Muscle layer of duodenum (tissue), 2 donors: ENCODE measurements around the gene MED9.

ENCODE experiments used
- H3K27ac ChIP-seq: one replicate; pipeline ENCODE4 v1.7.0; 2013; ENCODE audit warnings: mild to moderate bottlenecking, low read length
- H3K27me3 ChIP-seq: one replicate; pipeline ENCODE4 v1.7.0; 2013; ENCODE audit warnings: low read depth, mild to moderate bottlenecking, control low read depth, low read length
- H3K36me3 ChIP-seq, 2 donors: one replicate each; pipeline ENCODE4 v1.7.0; 2013; ENCODE audit warnings: low read length in 2 of 2, control low read depth in 1 of 2, mild to moderate bottlenecking in 1 of 2; ENCODE audit not compliant: insufficient read depth in 2 of 2, control insufficient read depth in 1 of 2
- H3K4me1 ChIP-seq, 2 donors: one replicate each; pipeline ENCODE4 v1.7.0; 2013; ENCODE audit warnings: low read length in 2 of 2, mild to moderate bottlenecking in 2 of 2, control low read depth in 1 of 2, moderate library complexity in 1 of 2; ENCODE audit not compliant: insufficient read depth in 2 of 2, control insufficient read depth in 1 of 2
- H3K4me3 ChIP-seq, 2 donors: one replicate each; pipeline ENCODE4 v1.7.0; 2013; ENCODE audit warnings: low read length in 2 of 2, low read depth in 1 of 2, mild to moderate bottlenecking in 1 of 2
- H3K9me3 ChIP-seq, 2 donors: one replicate each; pipeline ENCODE4 v1.7.0; 2013; ENCODE audit warnings: low read length in 2 of 2, control low read depth in 1 of 2, mild to moderate bottlenecking in 1 of 2; ENCODE audit not compliant: control insufficient read depth in 1 of 2
- donor health status: healthy.

The MED9 gene

GRCh38 chr17:17498606-17499301 is 22.0 kb downstream of the MED9 start:
- Histone ChIP-seq H3K36me3 (no peaks in the 10 kb centered on the region), H3K4me1 (peaks cover 0 to 22% of the 10 kb centered on the region in 2 donors), H3K27me3 (no peaks in the 10 kb centered on the region), H3K4me3 (no peak overlapping the region), H3K27ac (no peak overlapping the region), H3K9me3 (no peaks in the 10 kb centered on the region)

GRCh38 chr17:17499402-17500145 is 22.8 kb downstream of the MED9 start:
- Histone ChIP-seq H3K27ac (no peak overlapping the region), H3K4me3 (no peak overlapping the region), H3K9me3 (no peaks in the 10 kb centered on the region), H3K4me1 (peaks cover 0 to 20% of the 10 kb centered on the region in 2 donors), H3K27me3 (no peaks in the 10 kb centered on the region), H3K36me3 (no peaks in the 10 kb centered on the region)

DNA sequence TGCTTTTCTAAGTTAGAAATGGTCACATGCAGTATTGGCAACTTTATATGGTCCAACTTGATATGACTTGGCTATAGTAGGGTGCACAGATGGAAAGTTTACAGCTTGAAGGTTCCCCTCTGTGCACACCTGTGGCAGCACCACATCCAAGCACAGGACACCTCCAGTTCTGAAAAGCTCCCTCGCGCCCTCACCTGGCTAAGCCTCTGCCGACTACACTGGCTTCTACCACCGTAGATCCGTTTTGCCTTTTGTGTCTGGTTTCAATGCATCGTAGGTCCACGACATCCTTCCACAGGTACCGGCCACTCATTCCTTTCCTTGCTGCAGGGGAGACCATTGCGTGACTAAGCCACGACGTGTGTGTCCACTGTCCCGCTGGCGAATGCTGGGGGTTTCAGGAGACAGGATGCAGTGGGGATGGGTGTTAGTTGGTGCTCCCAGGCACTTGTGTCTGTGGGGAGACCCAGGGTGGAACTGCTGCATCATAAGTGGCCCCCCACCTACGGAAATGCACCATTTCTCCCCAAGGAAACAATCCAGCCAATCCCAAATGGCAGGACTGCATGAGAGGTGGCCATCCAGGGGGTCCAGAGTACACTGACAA is 24.3 kb downstream of the MED9 start:
- Histone ChIP-seq H3K27me3 (no peaks in the 10 kb centered on the region), H3K4me3 (no peak overlapping the region)

GRCh38 chr17:17502741-17503565 is 26.2 kb downstream of the MED9 start:
- Histone ChIP-seq H3K27ac (no peak overlapping the region), H3K36me3 (no peaks in the 10 kb centered on the region), H3K9me3 (no peaks in the 10 kb centered on the region), H3K27me3 (no peaks in the 10 kb centered on the region), H3K4me3 (no peak overlapping the region), H3K4me1 (no peaks in the 10 kb centered on the region)

More for the DNA sequence above, 24.3 kb downstream of the MED9 start:
- H3K4me1 ChIP-seq, result peaks cover 0 to 5% of the 10 kb centered on the region in 2 donors
- no peaks in the 10 kb centered on the region for H3K36me3 ChIP-seq
- H3K9me3 ChIP-seq, result no peaks in the 10 kb centered on the region
- no peak overlapping the region for H3K27ac ChIP-seq

DNA sequence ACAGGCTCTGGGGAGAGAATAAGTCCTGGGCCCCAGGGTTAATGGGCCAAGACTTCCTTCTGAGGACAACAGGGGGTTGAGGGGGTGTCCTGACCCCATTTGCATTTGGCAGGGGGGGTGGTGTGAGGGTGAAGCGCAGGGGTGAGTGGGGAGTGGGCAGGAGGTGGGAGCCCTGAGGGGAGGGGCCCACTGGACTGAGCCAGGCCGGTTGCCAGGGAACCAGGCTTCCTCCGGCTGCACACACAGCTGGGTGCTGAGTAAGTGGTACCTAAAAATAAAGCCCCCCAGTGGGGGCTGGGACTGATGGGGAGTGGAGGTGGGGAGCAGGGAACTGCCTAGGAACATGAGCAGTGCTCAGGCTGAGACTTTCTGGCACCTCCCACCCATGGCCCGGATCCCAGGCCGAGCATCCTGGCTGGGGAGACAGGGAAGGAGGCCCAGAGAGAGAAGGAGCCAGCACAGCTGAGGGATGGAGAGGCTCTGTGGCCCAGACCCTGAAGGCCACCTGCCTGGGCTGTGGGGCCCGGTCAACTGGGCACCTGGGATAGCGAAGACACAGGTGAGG is 26.8 kb downstream of the MED9 start:
- Histone ChIP-seq H3K9me3 (no peaks in the 10 kb centered on the region), H3K4me3 (no peak overlapping the region), H3K27me3 (no peaks in the 10 kb centered on the region), H3K36me3 (no peaks in the 10 kb centered on the region), H3K4me1 (no peaks in the 10 kb centered on the region), H3K27ac (no peak overlapping the region)

DNA sequence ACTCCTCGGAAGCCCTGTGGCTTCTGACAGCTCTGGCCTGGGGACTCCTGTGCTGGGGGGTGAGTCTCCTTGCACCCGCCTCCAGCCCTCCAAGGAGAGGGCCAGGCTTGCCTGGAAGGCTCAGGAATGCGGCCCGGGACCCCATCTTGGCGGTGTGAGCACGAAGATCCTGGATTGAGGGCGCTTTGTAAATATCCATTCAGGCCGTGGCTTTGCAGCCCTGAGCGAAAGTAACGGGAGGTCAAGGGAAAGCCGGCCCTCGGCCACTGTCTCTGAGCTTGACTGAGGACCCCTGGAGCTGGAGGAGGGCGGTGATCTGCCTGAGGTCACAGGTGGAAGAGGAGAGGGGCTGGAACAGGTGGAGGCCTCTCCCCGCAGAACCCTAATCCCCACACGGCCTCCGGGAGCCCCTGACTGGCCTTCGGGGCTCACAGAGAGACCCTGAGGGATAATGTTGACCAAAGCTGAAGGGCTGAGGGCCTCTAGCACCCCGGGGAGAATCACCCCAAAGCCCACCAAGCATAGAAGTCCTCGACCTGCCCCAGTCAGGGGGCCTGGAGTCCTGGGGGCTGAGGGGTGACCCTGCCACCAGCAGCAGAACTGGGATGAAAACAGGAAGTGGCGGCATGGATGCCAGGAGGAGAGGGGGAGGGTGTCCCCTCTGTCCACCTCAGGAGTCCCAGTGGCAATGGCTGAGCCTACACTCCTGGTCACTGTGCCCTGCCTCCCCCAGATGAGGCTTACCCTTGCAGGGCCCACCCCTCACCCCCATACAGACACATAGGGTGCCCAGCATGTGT is 27.7 kb downstream of the MED9 start:
- H3K4me1 ChIP-seq, result no peaks in the 10 kb centered on the region
- no peak overlapping the region for H3K27ac ChIP-seq
- no peaks in the 10 kb centered on the region for H3K9me3 ChIP-seq

DNA sequence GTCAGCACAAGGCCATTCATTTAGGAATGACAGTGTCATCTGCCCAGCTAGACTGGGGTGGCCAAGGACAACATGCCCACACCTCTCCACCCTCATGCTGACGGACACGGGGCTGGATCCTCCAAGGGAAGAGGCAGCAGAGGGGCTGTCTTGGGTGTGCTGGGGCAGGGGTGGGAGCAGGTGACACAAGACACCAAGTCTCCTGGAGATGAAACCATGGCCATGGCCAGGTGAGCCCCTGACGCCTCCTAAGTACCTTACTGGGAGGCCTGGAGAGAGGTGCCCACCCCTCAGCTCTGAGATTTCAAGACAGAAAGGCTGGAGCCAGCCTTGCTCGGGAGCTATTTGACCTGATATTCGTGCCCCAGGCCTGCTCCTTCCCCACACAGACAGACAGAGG is 28.4 kb downstream of the MED9 start:
- Histone ChIP-seq H3K27ac (no peak overlapping the region), H3K27me3 (no peaks in the 10 kb centered on the region), H3K36me3 (no peaks in the 10 kb centered on the region), H3K9me3 (no peaks in the 10 kb centered on the region), H3K4me1 (no peaks in the 10 kb centered on the region), H3K4me3 (no peak overlapping the region)

More for the DNA sequence above, 27.7 kb downstream of the MED9 start:
- Histone ChIP-seq H3K4me3 (no peak overlapping the region), H3K36me3 (no peaks in the 10 kb centered on the region), H3K27me3 (no peaks in the 10 kb centered on the region)

- no peaks in the 10 kb centered on the region for H3K9me3 ChIP-seq
- no peak overlapping the region for H3K27ac ChIP-seq
- no peaks in the 10 kb centered on the region for H3K4me1 ChIP-seq
- no peaks in the 10 kb centered on the region for H3K36me3 ChIP-seq
- no peaks in the 10 kb centered on the region for H3K27me3 ChIP-seq
- H3K4me3 ChIP-seq, result no peak overlapping the region
Observed at GRCh38 chr17:17505610-17506171, 28.9 kb downstream of the MED9 start.

DNA sequence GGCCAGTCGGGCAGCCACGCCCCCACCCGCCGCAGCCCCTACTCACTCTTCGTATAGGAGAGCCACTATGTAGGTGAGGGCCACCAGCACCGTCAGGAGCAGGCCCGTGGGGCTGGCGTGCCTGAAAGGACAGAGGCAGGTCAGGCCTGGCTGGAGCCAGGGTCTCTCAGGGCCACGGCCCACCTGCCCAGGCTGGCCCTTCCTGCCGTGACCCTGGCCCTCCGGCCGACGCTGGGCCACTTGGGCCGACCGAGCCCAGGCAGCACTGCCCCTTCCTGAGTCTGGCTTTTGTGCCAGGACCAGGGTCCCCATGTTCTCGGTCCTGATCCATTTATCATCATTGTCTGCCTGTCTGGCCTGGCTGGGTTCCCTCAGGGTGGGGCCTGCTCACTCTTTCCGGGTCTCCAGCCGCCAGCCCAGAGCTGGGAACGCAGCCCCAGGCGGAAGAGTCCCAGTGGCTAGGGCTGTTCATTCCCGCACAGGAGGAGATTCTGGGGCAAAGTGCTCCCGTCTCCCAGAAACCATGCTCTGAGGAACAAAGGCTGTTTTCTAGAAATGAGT is 29.5 kb downstream of the MED9 start:
- Histone ChIP-seq H3K9me3 (no peaks in the 10 kb centered on the region), H3K27ac (no peak overlapping the region), H3K4me3 (no peak overlapping the region), H3K4me1 (no peaks in the 10 kb centered on the region), H3K27me3 (no peaks in the 10 kb centered on the region), H3K36me3 (no peaks in the 10 kb centered on the region)

- no peaks in the 10 kb centered on the region for H3K9me3 ChIP-seq
- H3K36me3 ChIP-seq, result no peaks in the 10 kb centered on the region
- H3K4me3 ChIP-seq, result no peak overlapping the region
- H3K27ac ChIP-seq, result no peak overlapping the region
- no peaks in the 10 kb centered on the region for H3K27me3 ChIP-seq
- no peaks in the 10 kb centered on the region for H3K4me1 ChIP-seq
Observed at GRCh38 chr17:17506893-17507464, 30.2 kb downstream of the MED9 start.
